Measurements from ENCODE around the gene SHISA5.

GRCh38 chr3:48492461-48493202, 11.3 kb downstream of the SHISA5 start:
- no peak for TF ChIP-seq CTCF (IDR thresholded peaks at IDR 0.05)
- no peak for TF ChIP-seq EZH2 (IDR thresholded peaks at IDR 0.05; ENCODE audit: borderline replicate concordance, insufficient read depth, low read depth, low read length, poor library complexity, severe bottlenecking)

All from B cell (primary cell).